GM10847 (cell line): ENCODE results near the gene SCN7A.

Experiments used
- POLR2A ChIP-seq: IDR thresholded peaks from 2 replicates; pipeline ENCODE4 v1.6.1; 2011; ENCODE audit not compliant: insufficient read length; ENCODE audit errors: extremely low read depth

The SCN7A gene

DNA sequence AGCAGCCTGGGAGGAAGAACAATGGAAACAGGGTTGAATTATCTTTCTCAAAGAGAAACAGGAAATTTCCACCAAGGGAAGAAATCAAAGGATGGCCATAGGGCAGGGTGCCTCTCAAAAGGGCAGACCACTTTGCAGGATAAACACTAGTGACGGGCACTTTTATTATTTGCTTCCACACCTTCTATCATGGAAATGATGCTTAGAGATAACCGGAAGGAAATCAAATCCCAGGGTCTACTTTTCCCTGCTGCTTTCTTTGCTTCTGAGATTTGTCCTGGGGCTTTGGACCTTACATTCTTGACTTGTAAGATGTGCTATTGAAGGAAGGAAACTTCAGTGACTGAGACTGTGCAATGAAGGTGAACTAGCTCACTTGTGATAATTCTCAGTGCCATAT lies 117.2 kb downstream of the SCN7A start:
- TF ChIP-seq POLR2A: no peak

DNA sequence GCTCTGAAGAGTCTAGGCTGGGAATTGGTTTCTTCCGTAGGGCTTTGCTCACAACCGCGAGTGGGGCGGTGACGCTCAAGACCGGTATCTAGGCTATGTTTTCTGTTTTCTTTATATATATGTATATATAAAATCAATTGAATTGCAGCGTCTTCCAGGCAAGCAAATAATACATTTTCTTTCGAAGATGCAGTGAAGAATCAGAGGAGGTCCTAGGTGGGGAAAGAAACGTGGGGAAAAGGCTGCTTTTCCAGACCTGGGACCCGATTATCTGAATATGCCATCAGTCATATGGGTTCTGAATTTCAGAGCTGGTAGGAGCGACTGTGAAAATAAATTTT lies 117.6 kb downstream of the SCN7A start:
- TF ChIP-seq POLR2A: no peak

DNA sequence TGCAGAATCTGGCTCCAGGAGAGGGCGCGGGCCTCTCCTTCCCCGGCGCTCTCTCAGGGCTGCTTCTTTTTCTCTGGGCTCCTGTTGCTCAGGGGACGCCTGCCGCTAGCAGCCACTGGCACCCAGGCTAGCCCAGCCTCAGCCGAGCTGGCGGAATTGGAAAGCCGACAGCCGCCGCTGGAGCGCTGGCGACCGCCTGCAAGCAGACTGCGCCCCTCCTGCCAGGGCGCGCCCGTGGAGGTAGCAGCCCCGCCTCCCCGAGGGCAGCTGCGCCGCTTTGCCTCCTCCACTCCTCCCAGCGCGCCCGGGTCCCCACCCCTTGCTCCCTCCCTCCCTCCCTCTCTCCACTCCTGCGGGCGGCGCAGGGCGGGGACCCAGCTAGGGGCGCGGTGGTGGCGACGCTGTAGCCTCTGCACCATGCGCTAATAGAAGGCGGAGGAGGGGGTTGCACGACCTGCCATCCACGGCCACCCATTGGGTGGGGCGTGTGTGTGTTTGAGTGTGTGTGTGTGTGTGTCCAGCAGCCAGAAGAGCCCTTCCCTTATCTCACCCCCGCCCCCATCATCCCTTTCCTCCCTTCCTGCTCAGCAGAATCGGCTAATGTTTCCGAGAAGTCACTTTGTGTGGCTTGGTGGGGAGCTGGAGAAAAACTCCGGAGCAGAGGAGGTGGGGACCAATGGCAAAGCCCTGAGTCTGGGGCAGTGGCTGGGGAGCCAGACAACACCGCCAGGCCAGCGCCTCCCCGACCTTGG lies 118.1 kb downstream of the SCN7A start, which contains the start of gene SCN9A:
TSS of gene SCN9A (minus strand) at position 209 of the 752 bp plus-strand sequence. CDS start 64,188 bp downstream, outside the sequence.
- TF ChIP-seq POLR2A: no peak

DNA sequence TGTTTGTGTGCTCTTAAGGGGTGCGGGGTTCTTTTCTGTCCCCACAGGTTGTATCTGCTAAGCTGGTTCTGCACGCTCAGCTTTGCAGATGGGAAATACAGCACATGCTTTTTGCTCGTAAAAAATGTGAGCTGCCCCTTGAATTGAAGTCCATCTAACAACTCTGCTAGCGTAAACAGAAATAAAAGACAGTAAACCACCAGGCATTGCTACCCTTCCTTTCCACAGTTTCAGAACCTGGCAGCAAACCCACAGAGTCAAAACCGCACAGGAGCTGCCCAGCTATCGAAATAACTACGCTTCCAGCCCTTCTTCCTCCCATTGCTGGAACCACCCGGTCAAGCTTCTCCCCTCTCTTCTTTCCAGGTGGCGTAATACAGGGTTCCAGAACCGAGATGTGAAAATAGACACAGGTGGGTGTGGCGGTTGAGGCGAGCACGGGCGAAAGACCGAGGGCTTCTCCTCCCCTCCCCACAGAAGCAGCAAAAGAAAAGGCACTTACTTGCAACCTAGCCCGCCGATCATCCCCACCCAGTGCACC lies 118.8 kb downstream of the SCN7A start:
- no peak for TF ChIP-seq POLR2A

DNA sequence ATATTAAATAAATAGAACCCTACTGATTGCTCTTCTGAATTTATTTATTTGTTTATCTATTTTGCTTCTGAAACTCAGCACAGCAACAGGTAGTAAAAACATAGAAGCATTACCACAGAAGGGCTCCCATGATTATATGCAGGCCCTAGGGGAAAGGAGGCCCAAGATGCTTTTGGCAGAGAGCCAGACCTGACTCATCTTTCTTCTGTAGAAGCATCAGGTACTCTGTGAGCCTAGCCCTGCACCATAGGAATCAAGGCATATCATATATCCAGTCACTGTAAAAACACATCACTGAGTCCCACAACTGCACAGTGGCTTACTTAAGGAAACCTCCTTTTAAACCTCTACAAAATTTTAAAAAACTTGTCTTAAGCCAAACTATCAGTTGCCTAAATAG lies 120.1 kb downstream of the SCN7A start:
- no peak for TF ChIP-seq POLR2A

DNA sequence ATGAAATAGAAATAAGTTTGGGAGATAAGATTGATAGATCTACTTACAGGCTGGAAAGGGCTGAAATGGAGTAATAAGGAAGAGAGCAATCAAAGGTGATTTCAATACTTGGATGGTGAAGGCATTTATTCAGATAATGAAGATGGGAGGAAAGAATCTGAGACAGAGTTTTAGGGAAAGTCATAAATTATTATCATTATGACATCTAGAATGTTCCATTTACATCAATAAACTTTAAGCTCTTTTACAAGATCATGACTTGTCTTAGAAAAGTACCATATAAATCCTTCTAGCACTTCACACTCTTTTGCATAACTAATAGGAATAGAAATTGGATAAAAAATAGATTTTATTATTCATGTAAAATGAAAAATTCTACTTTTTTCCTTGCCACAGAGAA lies 120.5 kb downstream of the SCN7A start:
- no peak for TF ChIP-seq POLR2A

DNA sequence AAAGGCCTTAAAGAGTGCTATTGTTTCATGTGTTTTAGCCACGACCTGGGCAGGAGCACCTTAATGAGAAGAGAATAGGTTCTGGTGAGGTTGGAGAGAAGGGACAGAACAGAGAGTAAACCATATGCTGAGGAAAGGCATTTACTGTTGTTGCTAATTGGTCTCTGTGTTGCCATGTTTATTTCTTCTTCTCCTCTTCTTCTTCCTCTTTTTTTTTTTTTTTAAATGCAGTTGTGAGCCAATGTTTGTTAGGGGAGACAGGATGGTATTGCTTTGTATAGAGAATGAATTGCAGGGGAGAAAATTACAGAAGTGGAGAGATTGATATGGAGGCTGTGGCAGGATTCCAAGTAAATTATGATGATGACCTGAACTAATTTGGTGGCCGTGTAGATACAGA lies 120.9 kb downstream of the SCN7A start:
- TF ChIP-seq POLR2A: no peak

DNA sequence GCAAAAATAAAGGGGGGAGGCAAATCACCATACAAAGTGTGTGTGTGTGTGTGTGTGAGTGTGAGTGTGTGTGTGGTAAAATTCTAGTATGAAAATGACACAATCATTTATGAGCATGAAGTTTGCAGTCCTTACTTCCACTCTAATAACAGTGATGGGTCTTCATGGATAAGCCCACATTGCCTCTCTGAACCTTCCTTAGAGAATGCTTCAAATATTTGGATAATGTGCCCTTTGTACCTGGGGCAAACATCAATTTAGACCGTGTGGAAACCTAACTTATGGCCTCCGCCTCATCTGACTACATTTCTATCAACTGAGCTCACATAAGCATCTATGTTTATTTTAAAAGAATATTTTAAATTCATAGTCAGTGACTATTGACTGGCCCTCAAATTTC lies 122.0 kb downstream of the SCN7A start:
- TF ChIP-seq POLR2A: no peak

DNA sequence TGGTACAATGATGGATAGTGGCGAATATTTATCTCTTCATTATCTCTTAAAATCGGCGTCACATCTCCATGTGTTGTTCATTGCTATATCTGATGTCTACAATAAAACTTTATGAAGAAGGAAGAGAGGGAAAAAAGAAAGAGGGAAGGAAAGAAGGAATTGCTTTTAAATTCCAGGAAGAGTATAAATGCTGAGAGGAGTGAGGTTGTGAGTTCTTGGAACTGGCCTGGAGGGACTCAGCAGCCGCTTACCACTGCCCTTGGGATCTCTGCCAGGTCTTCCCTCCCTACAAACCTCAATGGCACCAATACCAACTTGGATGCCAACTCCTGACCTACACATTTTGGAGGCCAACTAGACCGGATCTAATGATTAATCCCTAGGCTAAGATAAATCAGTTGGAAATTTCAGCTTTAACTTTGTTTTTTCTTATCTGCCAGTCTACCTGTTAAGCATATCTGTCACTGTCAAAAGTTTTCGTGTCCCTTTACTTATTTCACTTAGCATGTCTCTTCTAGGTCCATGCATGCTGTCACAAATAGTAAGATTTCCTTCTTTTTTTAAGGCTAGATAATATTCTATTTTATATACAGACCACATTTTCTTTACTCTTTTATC lies 128.1 kb downstream of the SCN7A start:
- TF ChIP-seq POLR2A: no peak

DNA sequence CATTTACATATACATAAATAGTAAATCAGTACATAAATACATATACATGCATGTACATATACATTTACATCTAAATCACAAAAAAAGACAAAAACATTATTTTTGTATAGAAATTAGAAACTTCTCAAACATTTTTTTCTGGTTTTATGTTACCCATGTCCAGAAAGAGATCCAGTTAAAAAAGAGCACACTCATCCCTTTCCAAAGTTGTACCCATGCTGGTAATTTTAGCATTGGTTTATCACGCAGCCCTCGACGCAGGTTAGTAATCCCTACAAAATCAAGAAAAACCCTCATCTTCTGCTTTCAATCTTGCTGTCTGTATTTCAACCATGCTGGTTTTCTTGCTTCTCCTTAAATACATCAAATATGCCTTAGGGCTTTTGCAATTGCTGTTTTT lies 128.8 kb downstream of the SCN7A start:
- no peak for TF ChIP-seq POLR2A

DNA sequence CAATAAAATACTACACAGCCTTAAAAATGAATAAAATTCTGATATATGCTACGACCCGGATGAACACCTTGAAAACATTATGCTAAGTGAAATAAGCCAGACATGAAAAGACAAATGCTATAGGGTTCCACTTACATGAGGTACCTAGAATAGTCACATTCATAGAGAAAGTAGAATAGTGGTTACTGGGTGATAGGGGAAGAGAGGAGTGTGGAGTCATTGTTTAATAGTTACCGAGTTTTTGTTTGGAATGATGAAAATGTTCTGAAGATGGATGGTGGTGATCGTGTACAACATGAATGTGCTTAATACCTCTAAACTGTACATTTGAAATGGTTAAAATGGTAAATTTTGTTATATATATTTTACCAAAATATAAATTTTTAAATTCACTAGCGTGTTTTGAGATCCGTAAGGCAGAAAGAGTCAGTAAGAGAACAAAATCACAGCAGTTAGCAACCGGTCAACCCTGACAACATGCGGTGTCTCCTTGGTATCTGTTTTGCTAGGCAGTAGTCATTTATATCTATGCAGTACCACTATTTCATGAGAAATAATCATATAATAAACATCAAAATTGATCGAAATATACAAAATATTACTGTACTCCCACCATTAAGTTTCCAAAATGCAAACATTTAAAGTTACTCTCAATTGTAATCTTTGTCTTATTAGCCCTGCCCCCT lies 129.4 kb downstream of the SCN7A start:
- TF ChIP-seq POLR2A: no peak

DNA sequence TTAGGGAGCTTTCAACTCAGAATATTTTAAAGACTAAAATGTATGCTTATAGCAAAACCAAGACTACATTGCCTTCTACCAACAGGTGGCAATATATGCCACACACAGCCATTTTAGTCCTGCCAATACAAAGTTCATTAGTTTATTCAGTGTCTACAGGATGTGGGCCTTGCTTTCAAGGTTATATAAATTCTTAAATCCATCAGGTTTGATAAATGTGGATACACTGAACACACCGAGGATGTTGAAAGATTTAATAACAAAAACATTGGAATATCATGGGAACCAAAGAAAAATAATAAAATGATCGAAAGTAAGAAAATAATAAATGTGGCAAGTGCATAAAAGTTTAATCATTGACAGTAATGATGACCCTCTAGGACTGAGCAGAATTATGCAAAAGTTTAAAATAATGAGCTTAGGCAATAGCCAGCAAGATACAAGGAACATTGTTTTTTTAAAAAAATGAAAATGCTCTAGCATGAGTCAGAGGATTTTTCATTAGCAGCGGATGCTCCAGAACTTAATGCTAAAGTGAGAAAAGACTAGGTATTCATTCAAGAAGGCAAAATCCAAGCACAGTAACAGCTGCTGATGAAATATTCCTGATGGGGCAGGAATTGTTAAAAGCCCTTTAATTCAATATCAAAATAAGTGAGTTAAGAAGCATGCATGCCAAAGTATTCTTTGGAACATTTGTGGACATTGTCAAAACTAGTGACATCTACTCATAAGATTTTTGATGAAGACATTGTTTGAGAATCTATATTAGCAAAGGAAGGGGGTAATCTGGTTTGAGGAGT lies 132.5 kb downstream of the SCN7A start:
- no peak for TF ChIP-seq POLR2A

DNA sequence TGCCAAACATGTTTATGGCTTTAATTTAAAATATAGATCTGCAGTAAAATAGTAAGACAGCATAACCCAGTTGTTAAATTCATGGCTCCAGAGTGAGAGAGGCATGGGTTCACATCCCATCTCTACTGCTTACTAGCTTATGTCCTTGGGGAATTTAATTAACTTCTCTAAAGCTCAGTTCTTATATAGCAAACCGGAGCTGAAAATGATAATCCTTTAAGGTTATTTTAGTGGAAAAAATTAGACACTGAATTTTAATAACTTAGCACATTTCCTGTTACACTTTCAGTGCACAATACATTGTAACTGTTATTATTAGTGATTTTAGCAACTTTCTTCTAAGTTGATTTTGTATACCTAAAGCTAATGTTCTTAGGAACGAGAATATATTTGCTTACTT lies 133.1 kb downstream of the SCN7A start:
- no peak for TF ChIP-seq POLR2A

DNA sequence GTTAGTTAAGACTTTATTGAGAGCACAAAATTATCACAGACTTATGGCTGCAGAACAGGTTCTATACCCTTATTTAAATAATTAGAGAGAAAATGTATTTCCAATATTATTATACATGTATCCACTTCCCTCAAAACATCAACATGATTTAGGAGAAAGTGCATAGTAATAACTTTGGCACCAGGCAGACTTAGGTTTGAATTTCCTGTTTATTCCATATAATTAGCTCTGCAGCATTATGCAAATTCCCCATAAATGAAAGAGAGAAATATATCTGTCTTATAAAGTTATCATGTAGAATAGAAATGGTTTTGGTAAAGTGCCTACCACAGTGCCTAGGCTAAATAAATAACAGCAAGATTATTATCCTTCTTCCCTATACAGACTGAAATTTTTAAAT lies 133.6 kb downstream of the SCN7A start:
- no peak for TF ChIP-seq POLR2A
